LNCaP clone FGC (cell line): ENCODE data around the gene TTLL12.
A peak's percentile ranks its signal among the peaks of the same experiment; 100 is the strongest.

Source experiments
- DNase-seq: peaks from one replicate; pipeline ENCODE4 v3.0.0-alpha.2; 2011; ENCODE audit warnings: low read depth
- H3K4me3 ChIP-seq: 2 replicates; pipeline ENCODE4 v1.5.1; 2011; ENCODE audit warnings: mild to moderate bottlenecking, low read depth, low read length, control low read depth
- CTCF ChIP-seq: IDR thresholded peaks from 2 replicates; pipeline ENCODE4 v1.5.1; 2012; ENCODE audit warnings: mild to moderate bottlenecking; ENCODE audit not compliant: control insufficient read depth, insufficient read depth; ENCODE audit errors: extremely low read depth

TTLL12 gene

GRCh38 chr22:43188829-43189545 is 2.1 kb upstream of the TTLL12 start:
- TF ChIP-seq CTCF = no peak
- no peak for DNase-seq
- H3K4me3 ChIP-seq = no peak overlapping the region

- peak; percentile 87 for TF ChIP-seq CTCF
- DNase-seq = peak; percentile 79
- peak overlapping the region; percentile 59 for H3K4me3 ChIP-seq
Observed at GRCh38 chr22:43187171-43188099, 501 bp upstream of the TTLL12 start.

GRCh38 chr22:43185860-43186261 is 1.1 kb downstream of the TTLL12 start:
- no peak for TF ChIP-seq CTCF
- peak overlapping the region; percentile 94 for H3K4me3 ChIP-seq
- peak; percentile 81 for DNase-seq

GRCh38 chr22:43183496-43184277 is 3.2 kb downstream of the TTLL12 start:
- no peak for DNase-seq
- no peak overlapping the region for H3K4me3 ChIP-seq
- no peak for TF ChIP-seq CTCF

GRCh38 chr22:43182726-43183125 is 4.2 kb downstream of the TTLL12 start:
- DNase-seq = no peak
- TF ChIP-seq CTCF = no peak
- no peak overlapping the region for H3K4me3 ChIP-seq

GRCh38 chr22:43182118-43182517 is 4.8 kb downstream of the TTLL12 start:
- DNase-seq = no peak
- TF ChIP-seq CTCF = no peak
- no peak overlapping the region for H3K4me3 ChIP-seq
